Fibroblast of skin of back (primary cell): Measurements from ENCODE around the gene TMEM272.

Experiments used
- DNase-seq: peaks from one replicate; pipeline ENCODE4 v3.0.0-alpha.2; 2013

The TMEM272 gene

GRCh38 chr13:51780099-51780498 lies 64.9 kb downstream of the TMEM272 start:
- DNase-seq: no peak

DNA sequence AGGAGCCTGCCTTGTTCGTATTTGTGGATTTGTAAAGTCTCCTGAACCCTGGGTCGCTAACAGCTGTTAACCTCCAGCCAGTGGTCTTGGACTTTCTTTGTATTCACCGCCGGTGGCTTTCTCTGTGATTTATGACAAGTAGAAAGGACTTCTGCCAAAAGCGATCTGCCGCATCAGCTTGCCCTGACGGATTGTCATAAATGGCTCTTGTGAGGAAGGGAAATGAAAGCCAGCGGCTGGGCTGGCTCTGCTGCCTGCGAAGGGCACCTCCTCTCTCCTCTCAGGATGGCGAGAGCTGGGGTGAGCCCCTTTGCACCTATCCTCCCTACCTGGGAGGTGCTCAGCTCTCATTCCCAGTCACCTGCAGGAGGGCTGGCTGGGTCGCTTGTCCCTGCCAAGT lies 66.6 kb downstream of the TMEM272 start:
- no peak for DNase-seq

DNA sequence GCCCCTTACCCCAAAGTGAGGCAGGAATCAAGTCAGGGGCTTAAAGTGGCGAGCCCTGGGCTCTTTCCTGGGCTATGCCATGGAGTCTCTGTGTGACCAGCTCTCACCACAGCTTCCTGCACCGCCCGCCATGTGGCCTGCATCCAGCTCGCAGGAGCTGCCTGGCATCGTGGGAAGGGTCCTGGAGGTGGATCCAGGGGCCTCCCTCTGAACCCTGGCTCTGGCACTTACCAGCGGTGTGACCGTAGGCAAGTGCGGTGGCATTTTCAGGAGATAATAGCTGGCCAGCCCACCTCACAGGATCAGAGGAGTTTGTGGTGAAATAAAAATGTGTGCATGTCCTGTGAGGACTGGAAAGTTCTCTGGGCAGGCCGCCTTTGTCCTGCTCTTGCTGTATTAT lies 67.1 kb downstream of the TMEM272 start:
- DNase-seq: no peak

DNA sequence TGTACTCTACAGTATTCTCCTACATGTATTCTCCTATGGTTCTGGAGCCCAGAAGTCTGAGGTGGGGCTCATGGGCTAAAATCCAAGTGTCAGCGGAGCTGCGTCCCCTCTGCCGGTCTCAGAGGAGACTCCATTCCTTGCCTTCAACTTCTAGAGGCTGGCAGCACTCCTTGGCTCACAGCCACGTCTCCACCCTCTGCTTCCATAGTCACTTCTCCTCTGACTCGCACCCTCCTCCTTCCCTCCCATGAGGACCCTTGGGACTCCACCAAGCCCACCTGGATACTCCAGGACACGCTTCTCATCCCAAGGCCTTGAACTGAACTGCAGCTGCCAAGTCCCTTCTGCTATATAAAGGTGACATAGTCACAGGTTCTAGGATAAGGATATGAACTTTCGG lies 68.8 kb downstream of the TMEM272 start:
- no peak for DNase-seq

DNA sequence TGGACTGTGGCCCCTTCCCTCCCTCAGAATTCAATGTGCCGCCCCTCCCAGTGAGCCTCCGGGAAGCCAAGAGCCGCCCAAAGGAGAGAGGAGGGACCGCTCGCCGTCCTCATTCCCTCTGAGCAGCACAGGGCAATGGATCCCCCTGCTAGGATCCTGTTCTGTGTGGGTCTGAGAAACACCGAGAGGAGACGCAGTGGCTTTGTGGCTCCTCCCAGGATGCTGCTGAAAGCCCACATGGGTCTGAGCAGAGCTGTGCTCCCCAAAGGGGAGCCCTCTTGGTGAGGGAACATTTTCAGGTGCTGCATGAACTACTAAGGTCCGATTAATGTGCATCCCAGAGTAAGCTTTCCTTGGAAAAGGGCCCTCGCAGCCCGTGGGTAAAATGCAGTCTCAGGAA lies 71.5 kb downstream of the TMEM272 start:
- DNase-seq: no peak

DNA sequence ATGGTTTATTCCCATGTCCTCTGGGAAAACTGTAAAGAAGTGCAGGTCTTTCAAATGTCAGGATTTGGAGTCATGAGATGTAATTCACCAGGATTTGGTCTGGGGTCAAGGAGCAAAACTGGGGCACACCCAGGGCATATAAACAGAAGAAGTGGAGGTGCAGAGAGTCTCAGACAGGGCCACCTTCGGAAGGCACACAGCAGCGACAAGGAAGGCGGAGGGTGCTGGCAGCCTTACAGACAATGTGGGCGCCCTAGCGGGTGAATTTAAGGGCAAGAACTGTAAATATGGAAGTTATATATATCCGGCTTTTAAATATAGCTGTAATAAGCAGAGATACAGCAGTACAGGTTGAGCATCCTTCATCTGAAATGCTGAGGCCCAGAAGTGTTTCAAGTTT lies 72.2 kb downstream of the TMEM272 start:
- DNase-seq: no peak

DNA sequence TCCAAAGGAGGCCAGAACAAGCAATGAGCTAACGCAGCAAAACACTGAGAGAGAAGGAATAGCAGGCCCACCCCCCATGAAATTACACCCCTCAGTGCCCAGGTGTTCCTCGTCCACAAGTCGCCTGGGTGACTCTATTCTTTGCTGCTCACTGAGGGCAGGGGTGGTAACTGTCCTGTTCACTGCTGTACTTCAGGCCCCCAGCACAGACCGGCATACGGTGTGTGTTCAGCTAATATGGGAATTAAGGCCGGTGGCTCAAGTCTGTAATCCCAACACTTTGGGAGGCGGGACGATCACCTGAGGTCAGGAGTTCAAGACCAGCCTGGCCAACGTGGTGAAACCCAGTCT lies 72.9 kb downstream of the TMEM272 start:
- DNase-seq: no peak

DNA sequence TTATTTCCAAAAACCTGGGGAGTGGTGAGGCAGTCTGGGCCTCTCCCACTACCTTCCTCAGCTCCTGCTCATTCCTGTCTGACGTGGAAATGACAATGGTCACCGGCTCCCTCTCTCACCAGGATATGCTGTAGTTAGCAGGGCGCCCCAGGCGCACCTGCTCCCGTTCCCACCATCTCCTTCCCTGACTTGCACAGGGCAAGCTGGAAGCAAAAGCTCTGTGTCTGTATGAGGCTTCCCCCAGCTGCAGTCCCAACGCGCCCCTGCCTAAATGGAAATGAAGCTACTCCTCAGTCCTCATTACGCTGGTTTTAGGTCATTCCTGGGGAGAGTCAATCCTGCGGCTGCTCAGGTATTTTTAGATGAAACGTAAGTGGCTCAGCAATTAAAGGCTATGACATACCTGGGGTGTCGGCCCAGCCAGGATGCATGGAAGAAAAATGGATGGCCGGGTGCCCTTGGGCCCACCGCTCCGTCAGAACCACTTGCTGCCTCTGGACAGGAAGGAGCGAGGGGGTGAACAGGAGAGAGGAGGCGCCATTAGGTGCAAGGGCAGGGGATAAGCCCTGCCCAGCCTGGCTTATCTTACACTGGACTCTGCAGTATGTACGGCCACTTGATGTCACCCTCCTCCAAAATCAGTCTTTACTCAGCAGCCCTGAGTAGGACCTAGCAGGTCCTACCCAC lies 73.4 kb downstream of the TMEM272 start:
- DNase-seq: no peak

DNA sequence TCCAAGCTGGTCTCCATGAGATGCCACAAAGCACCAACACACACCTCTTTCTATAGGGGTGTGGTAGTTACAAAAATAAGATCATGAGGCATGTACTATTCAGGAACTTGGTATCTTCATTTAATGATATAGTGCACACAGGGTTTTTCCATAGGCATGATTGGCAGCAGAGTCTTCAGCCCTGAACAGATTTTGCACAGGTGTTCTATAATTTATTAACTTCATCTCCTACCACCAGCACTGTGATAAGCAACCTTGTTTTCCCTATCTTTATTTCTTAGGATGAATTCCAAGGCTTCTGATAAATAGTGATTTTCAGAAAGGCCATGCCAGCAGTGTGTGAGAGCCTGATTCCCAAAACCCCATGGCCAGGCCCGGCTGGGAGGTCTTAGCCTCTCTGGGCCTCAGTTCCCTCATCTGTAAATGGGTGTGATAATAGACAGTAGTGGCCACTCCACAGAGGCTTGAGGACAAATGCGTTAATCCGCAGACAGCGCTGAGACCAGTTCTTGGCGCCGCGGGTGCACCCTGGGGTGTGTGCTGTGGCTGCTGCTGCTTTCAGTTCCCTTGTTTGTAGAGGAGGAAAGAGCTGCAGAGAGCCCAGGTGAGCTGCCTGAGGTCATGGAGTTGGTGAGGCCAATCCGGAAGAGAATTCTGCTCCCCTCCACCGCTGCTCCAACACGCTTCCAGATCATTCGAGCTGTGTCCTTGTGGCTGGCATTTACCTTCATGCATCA lies 74.1 kb downstream of the TMEM272 start:
- no peak for DNase-seq

- DNase-seq: no peak
Measured at GRCh38 chr13:51770160-51770559, 74.8 kb downstream of the TMEM272 start.

DNA sequence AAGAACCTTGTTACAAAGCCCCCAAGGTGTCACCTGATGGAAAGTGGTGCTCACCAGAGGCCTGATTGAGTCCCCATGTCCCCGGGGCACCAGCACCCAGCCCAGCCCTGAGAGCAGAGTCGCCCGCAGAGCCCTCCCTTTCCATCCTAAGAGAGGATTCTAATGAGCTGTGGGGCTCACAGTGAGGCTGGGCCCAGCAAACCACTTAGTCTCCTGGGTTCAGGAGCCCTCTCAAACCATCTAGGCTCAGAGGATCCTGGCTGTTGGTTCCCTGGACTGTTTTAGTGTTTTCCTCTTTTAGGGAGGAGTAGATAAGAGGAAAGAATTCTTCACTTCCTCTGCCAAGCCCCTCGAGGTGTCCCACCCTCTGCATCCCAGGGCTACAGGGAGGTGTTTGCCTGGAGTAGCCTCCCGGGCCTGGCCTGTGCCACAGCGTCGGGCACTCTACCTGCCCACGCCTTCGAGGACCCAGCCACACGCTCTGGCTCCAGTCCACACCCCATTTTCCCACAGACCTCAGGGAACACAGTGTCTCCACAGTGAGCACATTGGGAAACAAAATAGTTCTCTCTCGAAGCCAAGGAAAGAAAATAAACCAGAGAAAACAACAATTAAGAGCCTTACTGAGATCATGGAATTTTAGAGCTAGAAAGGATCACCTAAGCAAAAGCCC lies 75.4 kb downstream of the TMEM272 start:
- no peak for DNase-seq

DNA sequence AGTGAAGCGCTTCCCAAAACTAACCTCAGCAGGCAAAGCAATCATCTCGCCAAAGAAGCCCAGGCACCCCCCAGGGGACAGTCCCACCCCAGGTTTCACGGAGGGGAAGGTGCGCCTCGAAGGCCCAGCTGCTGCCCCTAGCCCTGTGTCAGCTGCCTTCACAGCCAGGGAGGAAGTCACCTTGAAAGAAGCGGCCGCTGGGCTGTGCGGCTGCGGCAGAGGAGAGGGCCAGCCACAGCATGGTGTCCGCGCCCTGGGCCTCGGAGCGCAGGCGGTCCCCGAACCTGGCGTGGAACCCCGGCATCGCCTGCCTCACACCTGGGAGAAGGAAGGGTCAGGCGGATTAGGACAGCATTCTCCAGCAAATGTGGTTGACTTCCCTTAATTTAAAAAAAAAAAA lies 76.0 kb downstream of the TMEM272 start:
- DNase-seq: no peak

GRCh38 chr13:51768378-51768921 lies 76.5 kb downstream of the TMEM272 start:
- no peak for DNase-seq

GRCh38 chr13:51767100-51767499 lies 77.9 kb downstream of the TMEM272 start:
- DNase-seq: no peak

DNA sequence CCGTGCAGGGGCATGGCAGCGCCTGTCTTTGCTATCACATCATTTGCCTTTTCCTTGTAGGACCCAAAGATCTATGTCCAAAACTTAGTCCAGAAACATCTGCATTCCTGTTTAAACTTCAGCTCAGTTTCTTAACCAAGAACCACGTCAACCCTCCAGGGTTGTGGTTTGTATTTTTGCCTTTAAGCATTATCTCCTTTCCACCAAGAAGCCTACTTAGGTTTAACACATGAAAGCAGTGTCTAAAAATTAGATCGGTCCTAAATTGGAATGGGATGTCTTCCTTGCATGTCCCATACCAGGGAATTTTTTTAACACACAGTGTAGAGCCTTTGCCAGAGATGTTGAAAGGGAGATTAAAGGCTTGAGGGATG lies 79.8 kb downstream of the TMEM272 start:
- no peak for DNase-seq

DNA sequence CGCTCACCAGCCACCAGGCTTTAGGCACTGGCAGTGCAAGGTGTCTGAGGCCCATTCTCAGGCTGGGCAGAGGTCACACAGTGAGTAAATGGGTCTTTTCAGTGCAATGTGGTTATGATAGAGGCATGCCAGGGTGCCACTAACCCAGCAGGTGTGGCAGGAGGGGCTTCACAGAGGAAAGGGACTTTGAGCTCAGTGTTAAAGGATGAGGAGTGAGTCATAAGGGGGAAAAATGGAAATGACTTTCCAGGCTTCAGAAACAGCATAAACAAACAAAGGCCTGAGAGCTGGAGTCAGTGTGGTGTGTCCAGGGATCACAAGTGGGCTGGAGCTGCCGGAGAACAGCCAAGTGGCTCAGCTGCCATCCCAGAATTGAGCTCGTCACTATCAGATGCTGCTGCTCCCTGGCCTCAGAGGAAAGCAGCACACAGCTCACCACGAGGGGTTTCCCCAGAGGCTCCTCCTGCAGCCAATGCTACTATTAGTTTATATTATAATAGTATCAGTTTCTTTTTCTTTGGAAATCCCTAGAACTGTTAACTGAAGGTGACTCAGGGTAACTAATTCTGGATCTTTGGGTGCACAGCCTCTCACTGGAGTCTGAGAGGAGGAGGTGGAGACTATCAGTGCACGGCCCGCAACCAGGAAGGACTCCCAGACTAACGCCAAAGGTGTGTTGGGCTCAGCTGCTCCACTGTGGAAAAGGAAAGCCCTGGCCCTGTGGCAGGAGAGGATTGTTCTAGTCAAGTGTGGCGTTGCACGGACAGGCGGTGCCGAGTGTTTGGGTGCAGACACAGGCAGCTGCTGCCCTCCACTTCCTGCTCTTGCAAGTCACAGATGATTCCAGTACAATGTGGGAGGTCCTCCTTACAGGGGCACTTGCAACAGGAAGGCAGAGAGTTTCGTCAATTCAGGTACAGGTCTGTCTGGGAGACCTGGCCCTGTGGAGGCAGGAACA lies 80.5 kb downstream of the TMEM272 start:
- peak; percentile 46 for DNase-seq

- DNase-seq: no peak
Measured at GRCh38 chr13:51763486-51763885, 81.5 kb downstream of the TMEM272 start.
